Endothelial cell of umbilical vein (primary cell): ENCODE data around the gene DCUN1D2. TPM values are rescaled to one million over a fixed set of nuclear protein-coding genes. Genes with fewer than 3 reads are reported as not detected.

Experiments
- BruUV-seq: library from RNA; stranded (reverse); fragments of 400-500 nt; replicated peaks from 2 replicates; lab custom pipeline; 2021; lab: Mats Ljungman, UMichigan
- CTCF ChIA-PET: fragments of 300-600, 350-600 bp; sonication (Branson Sonifier 250); formaldehyde crosslinking; loops from one replicate; lab custom pipeline; 2021; ENCODE audit warnings: antibody characterized with exemption, inconsistent platforms; lab: Charles Lee
- POLR2A ChIA-PET: fragments of 300-600, 350-600 bp; sonication (Branson Sonifier 250); formaldehyde crosslinking; loops from one replicate; lab custom pipeline; 2021; ENCODE audit warnings: antibody characterized with exemption, inconsistent platforms; lab: Charles Lee
- DNase-seq: peaks from one replicate; pipeline ENCODE4 v3.0.0-alpha.2; 2011; ENCODE audit warnings: low read depth, low spot score
- FAIRE-seq: peaks from 2 replicates; lab custom pipeline; 2011; peaks lifted over from hg19 to GRCh38; lab: Jason Lieb, UNC
- H2AFZ ChIP-seq: 2 replicates; pipeline ENCODE4 v1.6.0; 2012; ENCODE audit warnings: low read depth, low read length, control low read depth, inconsistent platforms
- H3K27ac ChIP-seq: 2 replicates; pipeline ENCODE4 v1.5.1; 2011; ENCODE audit warnings: low read depth, mild to moderate bottlenecking, control low read depth, low read length, moderate library complexity; ENCODE audit not compliant: insufficient read depth
- H3K27me3 ChIP-seq, 2 experiments: 2 replicates each; pipeline versions ENCODE4 v1.6.0 to v1.6.1; 2011; ENCODE audit warnings: low read length in 2 of 2, mixed read lengths in 1 of 2; ENCODE audit not compliant: control insufficient read depth in 2 of 2, insufficient read depth in 2 of 2
- H3K36me3 ChIP-seq, 2 experiments: 2 replicates in 1 of 2; 3 replicates in 1 of 2; pipeline ENCODE4 v1.5.1; 2011; ENCODE audit warnings: low read length in 2 of 2, mild to moderate bottlenecking in 1 of 2, moderate library complexity in 1 of 2; ENCODE audit not compliant: control insufficient read depth in 2 of 2, insufficient read depth in 2 of 2; ENCODE audit errors: extremely low read depth in 1 of 2
- H3K4me1 ChIP-seq: 3 replicates; pipeline ENCODE4 v1.5.1; 2011; ENCODE audit warnings: mild to moderate bottlenecking, low read length; ENCODE audit not compliant: control insufficient read depth, insufficient read depth; ENCODE audit errors: extremely low read depth
- H3K4me2 ChIP-seq: 2 replicates; pipeline ENCODE4 v1.6.1; 2011; ENCODE audit warnings: low read length, control low read depth, mixed read lengths; ENCODE audit not compliant: insufficient read depth
- H3K4me3 ChIP-seq, 3 experiments: fragments of 200-600 bp in 1 of 3; sonication (generic), shearing (Covaris generic) in 1 of 3; replicated peaks in 1 of 3; 2 replicates each; pipeline ENCODE4 v1.5.1; 2011 to 2016; ENCODE audit warnings: control low read depth in 3 of 3, low read length in 3 of 3, mild to moderate bottlenecking in 2 of 3, inconsistent platforms in 1 of 3, low read depth in 1 of 3, moderate library complexity in 1 of 3; ENCODE audit not compliant: insufficient read depth in 1 of 3
- H3K79me2 ChIP-seq: 2 replicates; pipeline ENCODE4 v1.6.0; 2012; ENCODE audit warnings: low read length, inconsistent platforms; ENCODE audit not compliant: control insufficient read depth, insufficient read depth
- H3K9ac ChIP-seq: replicated peaks from 2 replicates; pipeline ENCODE3; 2011; ENCODE audit warnings: low read length, control low read depth; ENCODE audit not compliant: insufficient read depth; ENCODE audit errors: extremely low read depth
- H3K9me1 ChIP-seq: replicated peaks from 3 replicates; pipeline ENCODE4 v1.6.0; 2011; ENCODE audit warnings: mild to moderate bottlenecking, low read length; ENCODE audit not compliant: control insufficient read depth, insufficient read depth; ENCODE audit errors: extremely low read depth
- H3K9me3 ChIP-seq: replicated peaks from 2 replicates; pipeline ENCODE4 v1.5.1; 2012; ENCODE audit warnings: low read length, inconsistent platforms; ENCODE audit not compliant: control insufficient read depth, insufficient read depth
- H4K20me1 ChIP-seq: replicated peaks from 2 replicates; pipeline ENCODE3; 2011; ENCODE audit warnings: mild to moderate bottlenecking, low read length; ENCODE audit not compliant: control insufficient read depth, insufficient read depth; ENCODE audit errors: extremely low read depth
- CTCF ChIP-seq, 2 donors: IDR thresholded peaks; 1 replicate in 1 of 2; 2 replicates in 1 of 2; pipeline ENCODE4 v1.5.1; 2011; ENCODE audit warnings: low read length in 2 of 2, mild to moderate bottlenecking in 2 of 2, moderate library complexity in 2 of 2, control low read depth in 1 of 2, inconsistent platforms in 1 of 2, low read depth in 1 of 2; ENCODE audit not compliant: insufficient read depth in 1 of 2; ENCODE audit errors: extremely low read depth in 1 of 2
- EZH2 ChIP-seq: IDR thresholded peaks from 2 replicates; pipeline ENCODE4 v1.6.1; 2012; ENCODE audit warnings: borderline replicate concordance, low read depth, mild to moderate bottlenecking, moderate library complexity, low read length, inconsistent platforms; ENCODE audit not compliant: severe bottlenecking
- FOS ChIP-seq: IDR thresholded peaks from 2 replicates; pipeline ENCODE4 v1.6.1; 2011; ENCODE audit warnings: mild to moderate bottlenecking, low read length, moderate library complexity, borderline replicate concordance; ENCODE audit not compliant: insufficient read depth
- GATA2 ChIP-seq: IDR thresholded peaks from 2 replicates; pipeline ENCODE4 v1.7.0; 2011; ENCODE audit warnings: low read depth, mild to moderate bottlenecking, moderate library complexity, mixed read lengths, low read length; ENCODE audit not compliant: insufficient read length, insufficient read depth
- JUN ChIP-seq: IDR thresholded peaks from 2 replicates; pipeline ENCODE4 v1.6.1; 2011; ENCODE audit warnings: borderline replicate concordance, low read depth; ENCODE audit not compliant: insufficient read length, insufficient read depth
- MAX ChIP-seq: IDR thresholded peaks from 2 replicates; pipeline ENCODE4 v1.6.1; 2011; ENCODE audit not compliant: insufficient read depth, insufficient read length
- MYC ChIP-seq: IDR thresholded peaks from one replicate; pipeline ENCODE4 v1.6.1; 2011; ENCODE audit warnings: mild to moderate bottlenecking, low read depth, low read length
- POLR2A ChIP-seq: IDR thresholded peaks from 2 replicates; pipeline ENCODE4 v1.6.1; 2012; ENCODE audit warnings: low read depth, mild to moderate bottlenecking, control low read depth, low read length
- POLR2AphosphoS5 ChIP-seq: IDR thresholded peaks from 2 replicates; pipeline ENCODE4 v1.6.1; 2012; ENCODE audit warnings: low read depth, mild to moderate bottlenecking, control low read depth, low read length, moderate library complexity; ENCODE audit not compliant: insufficient read depth
- dilution Hi-C: fragments of 300-500 bp; cut with MboI; formaldehyde crosslinking; loops from one replicate; pipeline ENCODE4 v1.15.0; 2019; ENCODE audit warnings: low sequenced_read_pairs; ENCODE audit not compliant: extremely low pct_ligation_motif_present
- intact Hi-C: fragments of 100-400 bp; cut with micrococcal nuclease; formaldehyde crosslinking; loops from one replicate; pipeline ENCODE4 v1.10.0; 2022
- polyA plus RNA-seq, 4 experiments: library from polyadenylated mRNA; depleted of rRNA in 3 of 4; stranded (reverse) in 3 of 4; unstranded in 1 of 4; fragments of >200 nt; gene quantifications; 2 replicates each; pipeline versions ENCODE4 v1.2.1 to v1.2.3, GENCODE V29; 2011 to 2012; ENCODE audit warnings: missing spikeins in 1 of 4
- total RNA-seq: library from RNA; stranded (reverse); gene quantifications from 2 replicates; pipeline ENCODE4 v1.2.3, GENCODE V29; 2021

The DCUN1D2 gene
- total and polyA plus RNA-seq, 2 donors (not counting 3 experiments of a cell fraction or from before 2014, with no cell fraction given), result 10.5 to 24.9 TPM

GRCh38 chr13:113528813-113529180 is 38.3 kb upstream of the DCUN1D2 start:
- no peak for DNase-seq
- intact Hi-C loops (no loop called here), dilution Hi-C loops (no loop called here)
- peaks cover 3% of the 10 kb centered on the region for H3K79me2 ChIP-seq
- H2AFZ ChIP-seq, result no peak overlapping the region
- no peaks in the 10 kb centered on the region for H4K20me1 ChIP-seq
- peaks cover 10 to 29% of the 10 kb centered on the region in 2 experiments for H3K36me3 ChIP-seq
- no TSS peak for BruUV-seq
- FAIRE-seq, result no peak
- no peaks in the 10 kb centered on the region for H3K9me3 ChIP-seq
- no peaks in the 10 kb centered on the region for H3K27me3 ChIP-seq
- H3K27ac ChIP-seq, result no peak overlapping the region
- H3K9me1 ChIP-seq, result no peaks in the 10 kb centered on the region
- TF ChIP-seq EZH2, result no peak
- no peak for TF ChIP-seq MAX
- no peak for TF ChIP-seq FOS
- no peak for TF ChIP-seq MYC
- no peak for TF ChIP-seq POLR2A
- TF ChIP-seq JUN, result no peak
- TF ChIP-seq GATA2, result no peak
- no peak for TF ChIP-seq CTCF (IDR thresholded peaks at IDR 0.05; ENCODE audit: extremely low read depth in 1 of 2, insufficient read depth in 1 of 2, low read depth in 1 of 2, low read length in 2 of 2)
- no peak for TF ChIP-seq POLR2AphosphoS5
- H3K4me3 ChIP-seq, result no peak overlapping the region
- H3K9ac ChIP-seq, result no peak overlapping the region
- POLR2A ChIA-PET, result no interaction called here
- H3K4me1 ChIP-seq, result no peaks in the 10 kb centered on the region
- CTCF ChIA-PET, result no interaction called here
- no peak overlapping the region for H3K4me2 ChIP-seq
